OCI-LY3 (cell line): Measurements from ENCODE around the gene CORO6.

Experiments used
- H2AFZ ChIP-seq: fragments of 200-600, 300-600 bp; shearing (Covaris generic); 2 replicates; pipeline ENCODE4 v1.6.0; 2014; ENCODE audit warnings: antibody characterized with exemption, low read depth, low read length
- H3K27ac ChIP-seq: fragments of 200-600, 300-600 bp; sonication (generic); 2 replicates; pipeline ENCODE4 v1.5.1; 2014; ENCODE audit warnings: mild to moderate bottlenecking, low read length, moderate library complexity, mixed read lengths
- H3K27me3 ChIP-seq: fragments of 200-600, 300-600 bp; sonication (generic); 2 replicates; pipeline ENCODE4 v1.6.1; 2014; ENCODE audit warnings: low read depth, low read length, mixed read lengths
- H3K36me3 ChIP-seq: fragments of 200-600, 300-600 bp; sonication (generic); replicated peaks from 2 replicates; pipeline ENCODE3; 2014; ENCODE audit warnings: low read depth, low read length, mixed read lengths
- H3K4me1 ChIP-seq: fragments of 300-600, 200-600 bp; sonication (generic); 2 replicates; pipeline ENCODE4 v1.6.1; 2014; ENCODE audit warnings: low read length, mixed read lengths
- H3K4me2 ChIP-seq: fragments of 200-600, 300-600 bp; sonication (generic); 2 replicates; pipeline ENCODE4 v1.6.1; 2014; ENCODE audit warnings: low read length, mixed read lengths
- H3K4me3 ChIP-seq: fragments of 300-600, 200-600 bp; sonication (generic); 2 replicates; pipeline ENCODE4 v1.5.1; 2014; ENCODE audit warnings: antibody characterized with exemption, mild to moderate bottlenecking, low read length, moderate library complexity
- H3K79me2 ChIP-seq: fragments of 300-600, 200-600 bp; shearing (Covaris generic); 2 replicates; pipeline ENCODE4 v1.6.1; 2014; ENCODE audit warnings: mild to moderate bottlenecking, low read length, mixed read lengths
- H3K9ac ChIP-seq: fragments of 300-600, 200-600 bp; shearing (Covaris generic); 2 replicates; pipeline ENCODE4 v1.6.0; 2014; ENCODE audit warnings: mild to moderate bottlenecking, low read length, moderate library complexity
- H3K9me3 ChIP-seq: fragments of 200-600, 300-600 bp; shearing (Covaris generic); 2 replicates; pipeline ENCODE4 v1.6.1; 2014; ENCODE audit warnings: low read length, mixed read lengths; ENCODE audit not compliant: insufficient read depth
- H4K20me1 ChIP-seq: fragments of 200-600, 300-600 bp; sonication (generic); 2 replicates; pipeline ENCODE4 v1.6.1; 2016; ENCODE audit warnings: low read length, mixed read lengths; ENCODE audit not compliant: insufficient read depth
- CTCF ChIP-seq: fragments of 200-600, 300-600 bp; sonication (generic); IDR thresholded peaks from 2 replicates; pipeline ENCODE4 v1.5.1; 2014; ENCODE audit warnings: antibody characterized with exemption, low read length, low read depth
- EZH2phosphoT487 ChIP-seq: fragments of 200-600 bp; shearing (Covaris generic); IDR thresholded peaks from 2 replicates; pipeline ENCODE4 v1.6.1; 2018; ENCODE audit warnings: antibody characterized with exemption, mixed run types, low read depth

Gene CORO6

GRCh38 chr17:29627951-29628350 lies 5.2 kb upstream of the CORO6 start:
- peaks cover 2% of the 10 kb centered on the region for H3K36me3 ChIP-seq
- H3K4me1 ChIP-seq: no peaks in the 10 kb centered on the region
- H4K20me1 ChIP-seq: no peaks in the 10 kb centered on the region
- H3K27me3 ChIP-seq: no peaks in the 10 kb centered on the region
- TF ChIP-seq EZH2phosphoT487 (no peak), CTCF (no peak)
- H3K4me3 ChIP-seq: no peak overlapping the region
- H3K4me2 ChIP-seq: no peak overlapping the region
- H3K9ac ChIP-seq: no peak overlapping the region
- H3K27ac ChIP-seq: no peak overlapping the region
- no peaks in the 10 kb centered on the region for H3K9me3 ChIP-seq
- no peaks in the 10 kb centered on the region for H3K79me2 ChIP-seq
- H2AFZ ChIP-seq: no peak overlapping the region

GRCh38 chr17:29625037-29625750 lies 2.5 kb upstream of the CORO6 start:
- no peak overlapping the region for H3K27ac ChIP-seq
- H4K20me1 ChIP-seq: no peaks in the 10 kb centered on the region
- no peak overlapping the region for H3K4me2 ChIP-seq
- H3K4me1 ChIP-seq: no peaks in the 10 kb centered on the region
- H3K27me3 ChIP-seq: no peaks in the 10 kb centered on the region; the same call in 1 of the 2 replicates
- no peaks in the 10 kb centered on the region for H3K79me2 ChIP-seq
- TF ChIP-seq CTCF (no peak), EZH2phosphoT487 (no peak)
- H3K4me3 ChIP-seq: no peak overlapping the region
- H3K9ac ChIP-seq: no peak overlapping the region
- no peak overlapping the region for H2AFZ ChIP-seq
- no peaks in the 10 kb centered on the region for H3K9me3 ChIP-seq
- no peaks in the 10 kb centered on the region for H3K36me3 ChIP-seq

GRCh38 chr17:29624586-29624985 lies 1.9 kb upstream of the CORO6 start:
- Histone ChIP-seq H4K20me1 (no peaks in the 10 kb centered on the region), H3K36me3 (no peaks in the 10 kb centered on the region), H3K9ac (no peak overlapping the region), H3K79me2 (no peaks in the 10 kb centered on the region), H3K4me3 (no peak overlapping the region), H3K4me2 (no peak overlapping the region), H3K9me3 (no peaks in the 10 kb centered on the region), H3K27me3 (no peaks in the 10 kb centered on the region; the same call in 1 of the 2 replicates), H3K4me1 (no peaks in the 10 kb centered on the region), H2AFZ (no peak overlapping the region), H3K27ac (no peak overlapping the region)
- TF ChIP-seq EZH2phosphoT487 (no peak), CTCF (no peak)

GRCh38 chr17:29623283-29623647 lies 553 bp upstream of the CORO6 start:
- no peaks in the 10 kb centered on the region for H3K79me2 ChIP-seq
- H3K27me3 ChIP-seq: no peaks in the 10 kb centered on the region; the same call in 1 of the 2 replicates
- H3K9ac ChIP-seq: no peak overlapping the region
- H3K36me3 ChIP-seq: no peaks in the 10 kb centered on the region
- H2AFZ ChIP-seq: no peak overlapping the region
- H3K9me3 ChIP-seq: no peaks in the 10 kb centered on the region
- TF ChIP-seq EZH2phosphoT487 (no peak), CTCF (no peak)
- no peaks in the 10 kb centered on the region for H4K20me1 ChIP-seq
- H3K27ac ChIP-seq: no peak overlapping the region
- H3K4me3 ChIP-seq: peak overlapping the region; percentile 80
- peaks cover 3% of the 10 kb centered on the region; the same call in 1 of the 2 replicates for H3K4me1 ChIP-seq
- H3K4me2 ChIP-seq: peak overlapping the region; percentile 69; the same call in 1 of the 2 replicates
